B cell (primary cell): Measurements from ENCODE around the gene PALLD. TPM values are rescaled to one million over a fixed set of nuclear protein-coding genes. Genes with fewer than 3 reads are reported as not detected.

ENCODE experiments used
- ATAC-seq: fragments of 200-7000 bp; cut with Tn5 transposase; one replicate; pipeline ENCODE4 v1.10.0; 2021; ENCODE audit warnings: low read depth, mild to moderate bottlenecking, moderate number of reproducible peaks, moderate library complexity
- CTCF ChIA-PET: fragments of 350-600 bp; sonication (Branson Sonifier 250); formaldehyde crosslinking; loops from one replicate; lab custom pipeline; 2021; ENCODE audit warnings: antibody characterized with exemption, inconsistent platforms; lab: Charles Lee
- POLR2A ChIA-PET: fragments of 350-600 bp; sonication (Branson Sonifier 250); formaldehyde crosslinking; loops from one replicate; lab custom pipeline; 2021; ENCODE audit warnings: antibody characterized with exemption; lab: Charles Lee
- DNase-seq: peaks from one replicate; pipeline ENCODE4 v3.0.0; 2013
- H2AFZ ChIP-seq: 2 replicates; pipeline ENCODE4 v1.6.1; 2012; ENCODE audit warnings: mild to moderate bottlenecking, low read depth, low read length; ENCODE audit not compliant: insufficient read depth, poor library complexity, severe bottlenecking
- H3K27ac ChIP-seq, 2 donors: 1 replicate in 1 of 2; 2 replicates in 1 of 2; pipeline ENCODE4 v1.5.1; 2012 to 2013; ENCODE audit warnings: low read length in 2 of 2, mild to moderate bottlenecking in 2 of 2, moderate library complexity in 1 of 2
- H3K27me3 ChIP-seq, 4 experiments: fragments of 200-600 bp in 1 of 4; sonication (generic) in 1 of 4; replicated peaks in 1 of 4; 1 replicate in 2 of 4; 2 replicates in 2 of 4; pipeline versions ENCODE4 v1.6.1 to v1.7.0; 2013 to 2016; ENCODE audit warnings: low read length in 3 of 4, mild to moderate bottlenecking in 2 of 4, mixed read lengths in 1 of 4, moderate library complexity in 1 of 4; ENCODE audit not compliant: insufficient read depth in 4 of 4, control insufficient read depth in 3 of 4; ENCODE audit errors: control extremely low read depth in 1 of 4
- H3K36me3 ChIP-seq, 2 experiments: replicated peaks in 1 of 2; 1 replicate in 1 of 2; 2 replicates in 1 of 2; pipeline versions ENCODE4 v1.6.1 to v1.7.1; 2013; ENCODE audit warnings: low read length in 1 of 2; ENCODE audit not compliant: insufficient read depth in 2 of 2, control insufficient read depth in 1 of 2; ENCODE audit errors: control extremely low read depth in 1 of 2, extremely low read depth in 1 of 2
- H3K4me1 ChIP-seq, 2 donors: fragments of 200-600 bp in 1 of 2; sonication (generic) in 1 of 2; 1 replicate in 1 of 2; 2 replicates in 1 of 2; pipeline versions ENCODE4 v1.5.1 to v1.6.1; 2013 to 2017; ENCODE audit warnings: low read length in 2 of 2; ENCODE audit not compliant: control insufficient read depth in 2 of 2, insufficient read depth in 2 of 2
- H3K4me2 ChIP-seq: replicated peaks from 2 replicates; pipeline ENCODE3; 2012; ENCODE audit warnings: mild to moderate bottlenecking, low read depth, low read length; ENCODE audit not compliant: poor library complexity, severe bottlenecking
- H3K4me3 ChIP-seq, 5 experiments: fragments of 200-600 bp in 1 of 5; sonication (generic) in 1 of 5; 1 replicate in 3 of 5; 2 replicates in 2 of 5; pipeline versions ENCODE4 v1.5.1 to v1.7.0; 2011 to 2016; ENCODE audit warnings: low read length in 4 of 5, mild to moderate bottlenecking in 4 of 5, low read depth in 2 of 5, control low read depth in 1 of 5, moderate library complexity in 1 of 5; ENCODE audit not compliant: insufficient read depth in 1 of 5; ENCODE audit errors: control extremely low read depth in 1 of 5, extremely low read depth in 1 of 5
- H3K79me2 ChIP-seq: fragments of 200-600 bp; sonication (generic); one replicate; pipeline ENCODE4 v1.6.0; 2016; ENCODE audit warnings: low read length; ENCODE audit not compliant: control insufficient read depth, insufficient read depth
- H3K9ac ChIP-seq: fragments of 200-600 bp; sonication (generic); 2 replicates; pipeline ENCODE4 v1.6.1; 2017; ENCODE audit warnings: mild to moderate bottlenecking, low read length, moderate library complexity
- H3K9me3 ChIP-seq, 3 donors: one replicate each; pipeline versions ENCODE4 v1.6.1 to v1.7.1; 2013; ENCODE audit warnings: low read length in 2 of 3; ENCODE audit not compliant: control insufficient read depth in 2 of 3, insufficient read depth in 1 of 3; ENCODE audit errors: control extremely low read depth in 1 of 3
- H4K20me1 ChIP-seq: 2 replicates; pipeline ENCODE4 v1.6.0; 2012; ENCODE audit warnings: mild to moderate bottlenecking, low read length; ENCODE audit not compliant: insufficient read depth, control insufficient read depth, poor library complexity, severe bottlenecking
- H3K27ac Mint-ChIP-seq: one replicate; pipeline ENCODE4 v1.8.0; 2021; ENCODE audit warnings: mixed read lengths
- H3K27me3 Mint-ChIP-seq: one replicate; pipeline ENCODE4 v1.8.0; 2021; ENCODE audit warnings: mixed read lengths
- H3K4me1 Mint-ChIP-seq: one replicate; pipeline ENCODE4 v1.8.0; 2021; ENCODE audit warnings: mixed read lengths
- H3K4me3 Mint-ChIP-seq: one replicate; pipeline ENCODE4 v1.8.0; 2021; ENCODE audit warnings: mixed read lengths
- H3K9me3 Mint-ChIP-seq: one replicate; pipeline ENCODE4 v1.8.0; 2022; ENCODE audit warnings: mixed read lengths; ENCODE audit not compliant: insufficient read depth
- CTCF ChIP-seq: fragments of 200-600 bp; IDR thresholded peaks from one replicate; pipeline ENCODE4 v1.8.0; 2022; ENCODE audit warnings: antibody characterized with exemption, mild to moderate bottlenecking
- EZH2 ChIP-seq: IDR thresholded peaks from 2 replicates; pipeline ENCODE4 v1.6.1; 2012; ENCODE audit warnings: borderline replicate concordance, low read depth, mild to moderate bottlenecking, moderate library complexity, low read length; ENCODE audit not compliant: insufficient read depth, poor library complexity, severe bottlenecking
- whole genome bisulfite sequencing: methylation state at CpG from one replicate; pipeline ENCODE4 v1.1.5; 2013; ENCODE audit warnings: missing lambda C conversion rate; ENCODE audit not compliant: insufficient coverage; 5-methylcytosine and 5-hydroxymethylcytosine counted together
- intact Hi-C: fragments of 100-400 bp; cut with micrococcal nuclease; formaldehyde crosslinking; loops from one replicate; pipeline ENCODE4 v1.10.0; 2022
- polyA plus RNA-seq: library from polyadenylated mRNA; depleted of rRNA; stranded (reverse); fragments of >200 nt; gene quantifications from 2 replicates; pipeline ENCODE4 v1.2.3, GENCODE V29; 2012
- total RNA-seq, 2 donors: library from RNA; stranded (reverse); fragments of 120-200 nt in 1 of 2; gene quantifications; 1 replicate in 1 of 2; 2 replicates in 1 of 2; pipeline versions ENCODE4 v1.2.3 to v1.2.4, GENCODE V29; 2013 to 2022

The PALLD gene
- total and polyA plus RNA-seq, 2 donors (not counting 1 experiment from before 2014, with no cell fraction given): 0.63 to 0.71 TPM

- Histone ChIP-seq H3K4me1 (no peaks in the 10 kb centered on the region), H3K9ac (no peak overlapping the region), H3K79me2 (no peaks in the 10 kb centered on the region), H2AFZ (no peak overlapping the region), H4K20me1 (no peaks in the 10 kb centered on the region), H3K4me3 (no peak overlapping the region), H3K36me3 (no peaks in the 10 kb centered on the region), H3K9me3 (no peaks in the 10 kb centered on the region), H3K27ac (no peak overlapping the region), H3K4me2 (no peak overlapping the region), H3K27me3 (no peaks in the 10 kb centered on the region)
- Mint-ChIP-seq H3K4me1 (no peaks in the 10 kb centered on the region), H3K9me3 (no peaks in the 10 kb centered on the region), H3K27me3 (peaks cover 6% of the 10 kb centered on the region), H3K4me3 (no peak overlapping the region), H3K27ac (no peak overlapping the region)
- ChIA-PET CTCF (no interaction called here), POLR2A (no interaction called here)
- no peak for ATAC-seq
- no peak for TF ChIP-seq CTCF
- no peak for TF ChIP-seq EZH2
- intact Hi-C loops: no loop called here
- WGBS: no CpG with 5 or more reads among the region's 3 CpGs
- no peak for DNase-seq
Measured at GRCh38 chr4:168573870-168574269, 77.0 kb downstream of the PALLD start.

GRCh38 chr4:168574581-168575295 is 77.9 kb downstream of the PALLD start:
- ATAC-seq: no peak
- peaks cover 6% of the 10 kb centered on the region for H3K27me3 Mint-ChIP-seq
- H3K4me3 Mint-ChIP-seq: no peak overlapping the region
- POLR2A ChIA-PET: no interaction called here
- H4K20me1 ChIP-seq: no peaks in the 10 kb centered on the region
- H3K27me3 ChIP-seq: no peaks in the 10 kb centered on the region
- TF ChIP-seq EZH2 (no peak), CTCF (no peak)
- H3K9ac ChIP-seq: no peak overlapping the region
- no peaks in the 10 kb centered on the region for H3K9me3 ChIP-seq
- 100% methylated on average over 1 of the region's 5 CpGs for WGBS
- no peak for DNase-seq
- H3K9me3 Mint-ChIP-seq: no peaks in the 10 kb centered on the region
- no peak overlapping the region for H3K4me2 ChIP-seq
- H3K79me2 ChIP-seq: no peaks in the 10 kb centered on the region
- CTCF ChIA-PET: no interaction called here
- H3K4me1 Mint-ChIP-seq: no peaks in the 10 kb centered on the region
- no peak overlapping the region for H3K27ac ChIP-seq
- H3K4me1 ChIP-seq: no peaks in the 10 kb centered on the region
- no peak overlapping the region for H3K27ac Mint-ChIP-seq
- no peak overlapping the region for H2AFZ ChIP-seq
- no peak overlapping the region for H3K4me3 ChIP-seq
- H3K36me3 ChIP-seq: no peaks in the 10 kb centered on the region
- intact Hi-C loops: no loop called here
